GM21381 (cell line): Measurements from ENCODE around the gene HEXIM1.

ENCODE experiments used
- ATAC-seq: cut with Tn5 transposase; IDR thresholded peaks from one replicate; pipeline ENCODE4 v1.9.1; 2021; ENCODE audit warnings: mild to moderate bottlenecking, moderate library complexity; ENCODE audit not compliant: unreplicated experiment

HEXIM1 gene

GRCh38 chr17:45128989-45129388 lies 19.3 kb upstream of the HEXIM1 start:
- ATAC-seq, result no peak

GRCh38 chr17:45129426-45129939 lies 18.8 kb upstream of the HEXIM1 start:
- ATAC-seq, result no peak

DNA sequence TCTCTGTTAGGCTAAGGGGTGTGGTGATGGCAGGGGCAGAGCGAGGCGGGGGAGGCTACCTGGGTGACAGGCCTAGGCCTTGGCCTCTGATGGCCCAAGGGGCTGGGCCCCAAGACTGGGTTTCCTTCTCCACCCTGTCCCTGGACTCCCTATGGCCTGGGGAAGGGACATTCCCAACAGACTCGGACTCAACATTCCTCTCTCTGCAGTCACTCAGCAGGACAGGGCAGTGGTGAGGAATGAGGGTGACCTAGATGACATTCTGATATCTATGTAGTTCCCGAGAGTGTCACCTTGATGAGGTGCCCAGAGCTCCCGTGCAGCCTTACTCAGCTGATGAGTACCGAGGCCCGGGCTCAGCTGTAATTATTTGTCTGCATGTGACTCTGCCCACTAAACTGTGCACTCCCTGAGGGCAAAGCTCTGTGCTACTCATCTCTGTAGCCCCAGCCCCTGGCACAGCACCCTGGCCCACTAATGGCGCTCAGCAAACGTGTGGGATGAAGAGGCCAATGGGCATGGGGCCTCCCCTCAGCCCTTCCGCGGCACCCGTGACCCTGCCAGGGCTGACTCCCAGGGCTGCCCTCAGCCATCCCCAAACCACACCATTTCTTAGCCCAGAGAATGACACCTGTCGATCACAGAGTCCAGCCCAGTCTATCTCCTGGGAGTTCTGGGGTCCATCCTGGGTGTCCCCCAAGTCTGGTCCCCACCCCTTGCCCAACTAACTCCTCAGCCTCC lies 18.2 kb upstream of the HEXIM1 start:
- ATAC-seq, result no peak

DNA sequence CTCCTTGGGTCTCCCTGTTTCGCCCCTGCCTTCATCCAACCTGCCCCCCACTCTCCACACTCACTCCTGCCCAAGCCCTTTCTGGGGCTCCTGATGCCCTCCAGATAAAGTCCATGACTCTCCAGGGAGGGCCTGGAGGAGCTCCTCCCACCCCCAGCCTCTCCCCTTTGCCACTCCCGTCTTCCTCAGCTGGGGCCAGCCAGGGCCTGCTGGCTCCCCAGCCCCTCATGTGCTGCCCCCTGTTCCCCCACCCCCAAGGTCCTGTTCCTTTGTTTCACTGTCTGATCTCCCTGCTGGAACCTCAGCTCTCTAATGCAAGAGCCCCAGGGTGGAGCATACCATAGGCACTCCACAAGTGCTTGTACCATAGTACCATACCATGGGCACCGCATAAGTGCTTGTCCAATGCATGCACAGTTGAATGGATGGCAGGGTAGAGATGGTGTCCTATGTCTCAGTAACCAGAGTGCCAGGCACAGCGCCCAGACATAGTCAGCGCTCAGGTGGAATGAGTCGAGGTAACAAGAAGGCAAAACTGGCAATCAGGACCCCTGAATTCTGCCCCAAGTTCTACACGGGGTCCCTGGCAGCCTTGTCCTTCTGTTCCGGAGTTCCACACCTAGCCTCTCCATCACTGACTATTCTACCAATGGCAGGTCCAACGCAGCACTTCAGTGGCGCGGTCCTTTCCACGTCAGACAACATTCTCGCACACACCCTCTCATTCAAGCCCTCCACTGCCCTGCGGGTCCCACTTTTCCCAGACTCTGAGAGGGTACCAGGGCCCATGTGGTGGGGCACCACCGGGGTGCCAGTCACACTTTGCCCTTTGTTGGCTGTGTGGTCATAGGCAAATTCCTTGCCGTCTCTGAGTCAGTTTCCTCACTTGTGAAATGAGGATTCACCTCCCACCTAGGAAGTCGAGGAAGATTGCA lies 17.3 kb upstream of the HEXIM1 start:
- no peak for ATAC-seq

GRCh38 chr17:45131616-45132319 lies 16.5 kb upstream of the HEXIM1 start:
- ATAC-seq, result no peak

- no peak for ATAC-seq
Observed at GRCh38 chr17:45132320-45132571, 16.0 kb upstream of the HEXIM1 start, which contains the start of gene PLCD3. Gene PLCD3 (minus strand): TSS chr17:45132515. CDS start chr17:45132410, 105 bp downstream.

GRCh38 chr17:45132572-45133463 lies 15.5 kb upstream of the HEXIM1 start:
- ATAC-seq, result peak; percentile 30

- peak; percentile 74 for ATAC-seq
Observed at GRCh38 chr17:45135192-45135977, 12.9 kb upstream of the HEXIM1 start, which contains the start of gene ACBD4. Gene ACBD4 (plus strand): TSS chr17:45135687. CDS start chr17:45136145, 458 bp downstream.

DNA sequence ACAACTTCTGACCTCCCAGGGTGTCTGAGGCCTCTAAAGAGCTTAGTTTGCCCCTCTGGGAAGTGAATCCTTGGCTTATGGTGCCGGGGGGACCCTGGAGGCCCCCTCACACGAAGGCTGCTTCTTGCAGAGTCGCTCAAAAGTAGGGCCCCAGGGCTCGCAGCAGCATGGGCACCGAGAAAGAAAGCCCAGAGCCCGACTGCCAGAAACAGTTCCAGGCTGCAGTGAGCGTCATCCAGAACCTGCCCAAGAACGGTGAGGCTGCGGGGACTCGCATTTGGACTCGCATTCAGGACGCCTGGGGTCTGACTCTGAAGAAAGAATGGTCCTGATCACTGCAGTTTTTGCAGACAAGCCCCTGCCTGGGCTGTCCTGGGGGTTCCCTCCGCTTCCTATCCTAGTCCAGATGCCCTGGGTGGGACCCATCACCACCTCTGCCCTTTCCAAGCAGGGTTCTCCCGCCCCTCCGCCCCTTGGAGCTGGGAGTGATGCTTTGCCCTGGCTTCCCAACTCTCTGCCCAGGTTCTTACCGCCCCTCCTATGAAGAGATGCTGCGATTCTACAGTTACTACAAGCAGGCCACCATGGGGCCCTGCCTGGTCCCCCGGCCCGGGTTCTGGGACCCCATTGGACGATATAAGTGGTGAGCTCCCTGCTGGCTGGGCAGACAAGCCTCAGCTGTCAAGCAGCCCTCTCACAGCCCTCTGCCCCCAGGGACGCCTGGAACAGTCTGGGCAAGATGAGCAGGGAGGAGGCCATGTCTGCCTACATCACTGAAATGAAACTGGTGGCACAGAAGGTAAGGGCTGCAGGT lies 12.1 kb upstream of the HEXIM1 start:
- ATAC-seq, result no peak

DNA sequence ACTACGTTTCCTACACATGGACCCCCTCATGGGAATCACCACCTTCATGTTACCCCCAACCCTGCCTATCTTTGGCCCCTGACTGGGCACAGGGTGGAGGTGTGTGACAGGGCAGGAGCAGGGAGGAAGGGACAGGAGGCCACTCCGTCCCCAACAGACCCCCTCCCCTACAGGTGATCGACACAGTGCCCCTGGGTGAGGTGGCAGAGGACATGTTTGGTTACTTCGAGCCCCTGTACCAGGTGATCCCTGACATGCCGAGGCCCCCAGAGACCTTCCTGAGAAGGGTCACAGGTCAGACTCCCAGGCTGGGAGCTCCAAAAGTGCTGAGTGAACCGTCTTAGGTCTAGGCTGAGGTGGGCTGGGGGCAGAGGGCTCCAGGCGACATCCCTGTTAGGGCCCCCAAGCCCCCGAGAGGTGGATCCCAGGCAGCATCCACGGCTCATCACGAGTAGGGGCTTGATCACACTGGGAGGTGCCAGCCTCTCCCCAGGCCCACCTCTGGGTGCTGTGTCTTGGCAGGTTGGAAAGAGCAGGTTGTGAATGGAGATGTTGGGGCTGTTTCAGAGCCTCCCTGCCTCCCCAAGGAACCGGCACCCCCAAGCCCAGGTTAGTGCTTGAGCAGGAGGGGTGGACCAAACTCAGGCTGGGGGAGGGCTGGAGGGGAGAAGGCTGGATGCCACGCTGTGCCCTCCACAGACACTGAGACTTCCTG lies 11.3 kb upstream of the HEXIM1 start:
- ATAC-seq, result no peak

- ATAC-seq, result no peak
Observed at GRCh38 chr17:45137561-45138305, 10.5 kb upstream of the HEXIM1 start.

DNA sequence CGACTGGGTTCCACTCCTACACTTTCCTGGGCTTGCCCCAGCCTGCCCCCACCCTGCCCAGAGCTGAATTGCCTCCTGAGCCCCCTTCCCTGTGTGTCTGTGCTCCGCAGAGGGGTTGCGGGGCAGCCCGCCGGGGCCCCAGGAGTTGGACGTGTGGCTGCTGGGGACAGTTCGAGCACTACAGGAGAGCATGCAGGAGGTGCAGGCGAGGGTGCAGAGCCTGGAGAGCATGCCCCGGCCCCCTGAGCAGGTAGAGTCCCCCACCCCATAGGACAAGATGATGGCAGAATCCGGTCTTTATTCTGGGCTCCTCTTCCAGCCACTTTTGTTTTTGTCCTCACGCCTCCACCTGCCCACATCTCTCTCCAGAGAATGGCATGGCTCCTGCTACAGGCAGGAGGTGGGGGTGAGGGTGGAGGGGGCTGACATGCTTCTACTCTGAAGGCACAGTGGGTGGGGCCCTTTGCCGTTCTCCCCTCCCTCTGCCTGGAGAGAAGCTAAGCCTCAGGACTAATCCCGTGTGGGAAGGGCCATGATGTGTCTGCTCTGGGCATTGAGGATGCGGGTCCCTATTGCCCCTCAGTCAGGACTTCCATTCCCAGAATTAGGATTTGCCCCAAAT lies 9.3 kb upstream of the HEXIM1 start:
- ATAC-seq, result no peak

DNA sequence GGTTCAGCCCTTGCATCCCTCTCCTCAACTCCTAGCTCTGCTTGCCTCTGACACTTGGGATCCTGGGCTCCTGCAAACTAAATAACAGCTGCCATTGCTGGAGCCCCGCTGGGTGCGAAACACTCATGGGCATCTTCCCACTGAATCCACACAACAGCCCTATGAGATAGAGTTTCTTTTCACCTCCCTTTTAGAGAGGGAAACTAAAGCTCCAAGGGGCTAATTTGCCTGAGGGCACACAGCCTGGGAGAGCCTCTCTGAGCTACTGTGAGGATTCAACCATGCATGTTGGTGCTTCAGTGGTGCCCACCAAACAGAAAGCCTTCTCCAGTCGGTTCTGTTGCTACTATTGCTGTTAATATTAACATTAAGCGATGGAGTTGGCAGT lies 8.7 kb upstream of the HEXIM1 start:
- ATAC-seq, result no peak

DNA sequence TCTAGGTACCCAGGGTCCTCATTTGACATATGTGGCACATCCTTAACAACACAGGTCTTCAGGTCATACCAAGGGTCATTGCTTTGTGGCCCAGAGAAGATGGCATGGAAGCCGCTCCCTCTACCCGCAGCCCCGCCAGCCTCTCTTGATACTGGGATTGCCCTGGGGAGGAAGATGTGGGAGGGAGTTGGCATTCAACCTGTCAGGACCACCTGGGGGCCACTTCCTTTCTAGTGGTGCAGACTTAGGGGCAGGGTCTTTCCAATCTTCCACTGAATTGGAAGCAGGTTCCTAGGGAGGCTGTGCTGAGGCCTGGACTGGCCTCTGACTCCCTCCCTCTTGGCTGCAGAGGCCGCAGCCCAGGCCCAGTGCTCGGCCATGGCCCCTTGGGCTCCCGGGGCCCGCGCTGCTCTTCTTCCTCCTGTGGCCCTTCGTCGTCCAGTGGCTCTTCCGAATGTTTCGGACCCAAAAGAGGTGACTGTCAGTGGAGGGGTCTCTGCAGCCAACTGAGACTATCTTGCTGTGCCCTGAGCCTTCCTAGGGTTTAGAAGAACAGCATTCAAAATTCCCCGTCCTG lies 5.1 kb upstream of the HEXIM1 start:
- no peak for ATAC-seq

DNA sequence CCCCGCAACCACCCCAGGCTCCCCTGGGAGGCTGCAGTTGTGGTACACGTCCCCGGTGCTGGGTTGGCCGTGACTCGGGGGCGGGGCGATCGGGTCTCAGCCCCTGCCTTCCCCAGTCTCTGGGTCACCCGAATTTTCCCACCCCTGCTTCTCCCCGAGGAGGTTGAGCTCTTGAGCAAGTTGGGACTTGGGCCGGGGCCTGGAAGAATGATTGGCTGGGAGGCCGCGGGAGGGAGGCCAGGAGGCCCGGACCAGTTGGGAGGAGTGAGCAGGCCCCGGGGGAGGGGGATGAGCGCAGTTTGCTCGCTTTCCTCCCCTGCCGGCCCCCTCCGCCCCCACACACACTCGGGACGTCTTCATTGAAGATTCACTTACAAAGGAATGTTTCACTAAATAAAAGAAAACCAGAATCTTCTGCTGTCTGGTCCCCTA lies 4.5 kb upstream of the HEXIM1 start:
- no peak for ATAC-seq

GRCh38 chr17:45144199-45145034 lies 3.9 kb upstream of the HEXIM1 start:
- ATAC-seq, result no peak
